Natural killer cell (primary cell): ENCODE measurements around the gene PPIP5K2. TPM values are rescaled to one million over a fixed set of nuclear protein-coding genes. Genes with fewer than 3 reads are reported as not detected.

ENCODE experiments used
- ATAC-seq, 3 donors: fragments of 150-1000 bp in 2 of 3; fragments of 200-7000 bp in 1 of 3; cut with Tn5 transposase; 1 replicate in 1 of 3; 2 replicates in 2 of 3; pipeline ENCODE4 v1.10.0; 2021; ENCODE audit warnings: mild to moderate bottlenecking in 2 of 3, moderate library complexity in 2 of 3
- DNase-seq, 2 donors: peaks; one replicate each; pipeline versions ENCODE4 v3.0.0 to v3.0.0-alpha.2; 2013 to 2021; ENCODE audit warnings: mixed read lengths in 1 of 2
- H3K27ac ChIP-seq: one replicate; pipeline ENCODE4 v1.5.1; 2013; ENCODE audit warnings: mild to moderate bottlenecking, low read length
- H3K27me3 ChIP-seq: one replicate; pipeline ENCODE4 v1.6.1; 2013; ENCODE audit warnings: low read length; ENCODE audit not compliant: control insufficient read depth, insufficient read depth
- H3K36me3 ChIP-seq: one replicate; pipeline ENCODE4 v1.6.1; 2013; ENCODE audit warnings: low read length; ENCODE audit not compliant: control insufficient read depth, insufficient read depth
- H3K4me1 ChIP-seq: one replicate; pipeline ENCODE4 v1.6.1; 2013; ENCODE audit warnings: low read length; ENCODE audit not compliant: control insufficient read depth, insufficient read depth
- H3K4me3 ChIP-seq: one replicate; pipeline ENCODE4 v1.5.1; 2013; ENCODE audit warnings: low read length
- H3K9me3 ChIP-seq: one replicate; pipeline ENCODE4 v1.6.1; 2013; ENCODE audit warnings: low read length; ENCODE audit not compliant: control insufficient read depth, insufficient read depth
- H3K27ac Mint-ChIP-seq, 2 donors: one replicate each; pipeline ENCODE4 v1.8.0; 2022; ENCODE audit warnings: mild to moderate bottlenecking in 2 of 2, mixed read lengths in 2 of 2, moderate library complexity in 1 of 2
- H3K27me3 Mint-ChIP-seq, 2 donors: one replicate each; pipeline ENCODE4 v1.8.0; 2022; ENCODE audit warnings: low read depth in 2 of 2, mixed read lengths in 2 of 2
- H3K36me3 Mint-ChIP-seq: one replicate; pipeline ENCODE4 v1.8.0; 2022; ENCODE audit warnings: mixed read lengths
- H3K4me1 Mint-ChIP-seq, 2 donors: one replicate each; pipeline ENCODE4 v1.8.0; 2022; ENCODE audit warnings: mixed read lengths in 2 of 2
- H3K4me3 Mint-ChIP-seq: one replicate; pipeline ENCODE4 v1.8.0; 2022; ENCODE audit warnings: mild to moderate bottlenecking, moderate library complexity, mixed read lengths
- H3K9me3 Mint-ChIP-seq, 2 donors: one replicate each; pipeline ENCODE4 v1.8.0; 2022; ENCODE audit warnings: mixed read lengths in 2 of 2
- CTCF ChIP-seq: fragments of 200-600 bp; IDR thresholded peaks from one replicate; pipeline ENCODE4 v1.8.0; 2022; ENCODE audit warnings: antibody characterized with exemption
- WGBS: methylation state at CpG from one replicate; pipeline ENCODE4 v1.1.7; 2013; ENCODE audit warnings: missing lambda C conversion rate; ENCODE audit not compliant: insufficient coverage; 5-methylcytosine and 5-hydroxymethylcytosine counted together
- intact Hi-C: fragments of 100-400 bp; cut with micrococcal nuclease; formaldehyde crosslinking; loops from one replicate; pipeline ENCODE4 v1.14.2; 2022
- total RNA-seq, 4 donors: library from RNA; stranded (reverse); fragments of 120-200 nt in 1 of 4; gene quantifications; one replicate each; pipeline versions ENCODE4 v1.2.3 to v1.2.4, GENCODE V29; 2013 to 2022

The PPIP5K2 gene
- total RNA-seq, 3 donors from 2014 or later (not counting 1 experiment from before 2014, with no cell fraction given): 71.4 to 85.3 (median 72.8) TPM

DNA sequence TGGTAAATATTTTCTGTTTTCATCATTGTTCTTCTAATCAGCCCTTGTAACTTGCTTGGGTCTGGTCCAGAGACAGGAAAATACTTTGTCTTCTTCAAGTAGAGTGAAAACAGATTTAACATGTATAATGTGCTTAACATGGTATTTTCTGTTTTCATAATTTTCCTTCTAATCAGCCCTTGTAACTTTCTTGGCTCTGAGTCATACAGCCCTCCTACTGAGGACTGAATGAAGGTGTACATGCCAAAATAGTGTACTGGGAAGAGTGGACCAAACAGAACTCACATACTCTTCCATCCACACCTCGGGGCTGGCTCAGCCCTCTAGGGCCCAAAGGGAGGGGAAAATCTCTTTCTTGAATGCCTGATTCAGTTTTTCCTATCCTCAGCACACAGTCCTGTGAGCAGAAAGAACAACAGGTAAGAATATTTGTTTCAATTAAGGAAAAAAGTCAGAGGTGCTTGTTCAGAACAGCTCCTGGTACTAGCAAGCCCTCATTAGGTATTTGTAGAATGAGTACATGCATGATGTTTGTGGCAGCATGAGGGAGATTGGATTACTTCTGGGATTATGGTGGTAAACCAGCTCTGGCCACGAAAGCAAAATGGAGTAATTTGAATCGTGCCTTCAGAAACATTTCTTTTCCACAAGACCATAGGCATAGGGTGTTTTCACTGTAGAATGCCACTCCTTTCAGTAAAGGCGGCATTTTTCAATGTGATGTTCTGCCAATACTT is 114.3 kb downstream of the PPIP5K2 start:
- peaks cover 2 to 4% of the 10 kb centered on the region in 2 donors for H3K9me3 Mint-ChIP-seq
- Histone ChIP-seq H3K4me1 (no peaks in the 10 kb centered on the region), H3K9me3 (no peaks in the 10 kb centered on the region), H3K27me3 (peaks cover 2% of the 10 kb centered on the region), H3K36me3 (no peaks in the 10 kb centered on the region), H3K27ac (no peak overlapping the region), H3K4me3 (no peak overlapping the region)
- peaks cover 6% of the 10 kb centered on the region for H3K36me3 Mint-ChIP-seq
- WGBS: 83% methylated on average over 1 of the region's 4 CpGs
- no peak for TF ChIP-seq CTCF
- H3K27me3 Mint-ChIP-seq: peaks cover 14 to 19% of the 10 kb centered on the region in 2 donors
- DNase-seq (no peak), ATAC-seq (no peak)
- no peak overlapping the region for H3K27ac Mint-ChIP-seq
- intact Hi-C loops: no loop called here
- no peaks in the 10 kb centered on the region for H3K4me1 Mint-ChIP-seq
- no peak overlapping the region for H3K4me3 Mint-ChIP-seq

DNA sequence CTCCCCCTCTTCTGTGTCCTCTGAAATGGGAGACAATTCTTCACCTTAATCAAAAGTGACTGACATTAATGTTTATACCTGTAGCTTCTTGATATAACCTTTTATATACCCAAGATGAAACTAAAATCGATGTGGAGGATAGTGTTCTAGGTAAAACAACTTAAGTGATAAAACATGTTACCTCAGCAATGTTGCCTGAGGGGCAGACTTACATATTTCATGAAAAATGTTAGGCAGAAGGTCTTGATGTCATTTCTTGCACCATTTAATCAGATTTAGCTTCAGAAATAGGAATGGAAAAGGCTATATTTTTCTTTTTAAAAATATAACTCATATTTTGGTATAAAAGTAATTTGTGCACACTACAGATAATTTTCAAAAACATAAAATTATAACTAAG is 115.8 kb downstream of the PPIP5K2 start:
- Mint-ChIP-seq H3K36me3 (peaks cover 9% of the 10 kb centered on the region), H3K9me3 (peaks cover 2 to 4% of the 10 kb centered on the region in 2 donors), H3K4me1 (no peaks in the 10 kb centered on the region), H3K27ac (no peak overlapping the region), H3K4me3 (no peak overlapping the region), H3K27me3 (peaks cover 11 to 24% of the 10 kb centered on the region in 2 donors)
- ATAC-seq (no peak), DNase-seq (no peak)
- TF ChIP-seq CTCF: no peak
- Histone ChIP-seq H3K27me3 (peaks cover 4% of the 10 kb centered on the region), H3K36me3 (no peaks in the 10 kb centered on the region), H3K4me3 (no peak overlapping the region), H3K27ac (no peak overlapping the region), H3K9me3 (no peaks in the 10 kb centered on the region), H3K4me1 (no peaks in the 10 kb centered on the region)
- intact Hi-C loops: no loop called here
- WGBS: no CpG with 5 or more reads among the region's 1 CpG

- Histone ChIP-seq H3K27ac (no peak overlapping the region), H3K9me3 (no peaks in the 10 kb centered on the region), H3K4me1 (no peaks in the 10 kb centered on the region), H3K4me3 (no peak overlapping the region), H3K36me3 (no peaks in the 10 kb centered on the region), H3K27me3 (peaks cover 8% of the 10 kb centered on the region)
- Mint-ChIP-seq H3K4me1 (no peaks in the 10 kb centered on the region), H3K36me3 (peaks cover 9% of the 10 kb centered on the region), H3K4me3 (no peak overlapping the region), H3K27me3 (peaks cover 13 to 29% of the 10 kb centered on the region in 2 donors), H3K27ac (no peak overlapping the region), H3K9me3 (peaks cover 2 to 4% of the 10 kb centered on the region in 2 donors)
- intact Hi-C loops: no loop called here
- ATAC-seq (no peak), DNase-seq (no peak)
- WGBS: no CpG with 5 or more reads among the region's 1 CpG
- no peak for TF ChIP-seq CTCF
Observed at GRCh38 chr5:103237778-103238177, 117.7 kb downstream of the PPIP5K2 start.

DNA sequence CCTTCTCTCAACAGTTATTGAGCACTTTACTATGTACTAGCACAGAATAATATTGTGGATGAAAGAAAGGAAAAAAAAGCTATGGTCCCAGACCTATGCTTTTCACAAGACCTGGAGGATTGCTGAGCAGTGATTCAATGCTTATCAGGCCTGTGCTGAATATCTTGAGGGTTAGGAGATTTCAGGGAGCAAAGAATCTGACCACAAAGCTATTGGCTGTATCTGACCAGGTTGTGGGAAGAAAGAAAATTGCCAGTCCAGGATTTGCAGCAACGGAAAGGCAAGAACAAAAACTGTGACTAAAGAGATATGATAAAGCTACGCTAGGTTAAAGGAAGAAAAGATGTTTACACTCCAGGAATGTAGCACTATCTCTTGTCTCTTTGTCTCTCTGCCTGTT is 123.6 kb downstream of the PPIP5K2 start:
- TF ChIP-seq CTCF: no peak
- H3K27me3 ChIP-seq: peaks cover 10% of the 10 kb centered on the region
- Mint-ChIP-seq H3K27me3 (peaks cover 20 to 43% of the 10 kb centered on the region in 2 donors), H3K4me1 (peaks cover 7 to 8% of the 10 kb centered on the region in 2 donors), H3K9me3 (peaks cover 2 to 4% of the 10 kb centered on the region in 2 donors), H3K4me3 (no peak overlapping the region), H3K36me3 (peaks cover 9% of the 10 kb centered on the region), H3K27ac (no peak overlapping the region)
- H3K27ac ChIP-seq: no peak overlapping the region
- no peak overlapping the region for H3K4me3 ChIP-seq
- ATAC-seq (no peak), DNase-seq (no peak)
- no peaks in the 10 kb centered on the region for H3K4me1 ChIP-seq
- intact Hi-C loops: no loop called here
- no peaks in the 10 kb centered on the region for H3K9me3 ChIP-seq
- no peaks in the 10 kb centered on the region for H3K36me3 ChIP-seq
- 94% methylated on average over 2 of the region's 2 CpGs for WGBS
